PFSK-1 (cell line): ENCODE results near the gene MSH6.

Experiments
- POLR2AphosphoS5 ChIP-seq: IDR thresholded peaks from 2 replicates; pipeline ENCODE4 v1.6.1; 2012; ENCODE audit warnings: low read depth, mild to moderate bottlenecking, control low read depth, low read length, moderate library complexity
- REST ChIP-seq, 2 experiments: IDR thresholded peaks; 2 replicates each; pipeline versions ENCODE4 v1.6.1 to v1.8.0; 2011 to 2012; ENCODE audit warnings: low read depth in 2 of 2, low read length in 2 of 2, control low read depth in 1 of 2, inconsistent platforms in 1 of 2, mild to moderate bottlenecking in 1 of 2, moderate library complexity in 1 of 2; ENCODE audit not compliant: insufficient read depth in 1 of 2

- no peak for TF ChIP-seq REST (IDR thresholded peaks at IDR 0.05; ENCODE audit: insufficient read depth in 1 of 2, low read depth in 2 of 2, low read length in 2 of 2)
- TF ChIP-seq POLR2AphosphoS5 = no peak
Observed at GRCh38 chr2:47737191-47737975, 45.6 kb upstream of the MSH6 start.
